Lung (tissue), 12 donors: ENCODE results near the gene TPSD1. TPM values are rescaled to one million over a fixed set of nuclear protein-coding genes. Genes with fewer than 3 reads are reported as not detected.
"Not testable (repeated sequence)": the region's sequence is repeated elsewhere in the genome, so short reads cannot be mapped to it uniquely, and the experiment has no call there.

Source experiments
- ATAC-seq: fragments of 200-7000 bp; cut with Tn5 transposase; one replicate; pipeline ENCODE4 v1.9.1; 2020; ENCODE audit warnings: moderate number of reproducible peaks; ENCODE audit not compliant: insufficient read depth, low FRiP score
- DNase-seq, 3 donors: peaks; one replicate each; pipeline ENCODE4 v3.0.0-alpha.2; 2013 to 2017
- H3K27ac ChIP-seq, 2 donors: one replicate each; pipeline ENCODE4 v1.5.1; 2013; ENCODE audit warnings: mild to moderate bottlenecking in 2 of 2, moderate library complexity in 2 of 2, control low read depth in 1 of 2, inconsistent platforms in 1 of 2, low read depth in 1 of 2, low read length in 1 of 2
- H3K27me3 ChIP-seq, 3 donors: one replicate each; pipeline ENCODE4 v1.5.1; 2013; ENCODE audit warnings: low read length in 2 of 3; ENCODE audit not compliant: control insufficient read depth in 3 of 3, insufficient read depth in 3 of 3
- H3K36me3 ChIP-seq, 4 donors: one replicate each; pipeline ENCODE4 v1.5.1; 2013; ENCODE audit warnings: low read length in 4 of 4, mild to moderate bottlenecking in 1 of 4, moderate library complexity in 1 of 4; ENCODE audit not compliant: control insufficient read depth in 4 of 4, insufficient read depth in 4 of 4
- H3K4me1 ChIP-seq, 5 donors: one replicate each; pipeline ENCODE4 v1.5.1; 2013; ENCODE audit warnings: low read length in 5 of 5, mild to moderate bottlenecking in 2 of 5, moderate library complexity in 1 of 5; ENCODE audit not compliant: control insufficient read depth in 5 of 5, insufficient read depth in 5 of 5
- H3K4me3 ChIP-seq: one replicate; pipeline ENCODE4 v1.5.1; 2013; ENCODE audit warnings: mild to moderate bottlenecking, control low read depth, moderate library complexity
- H3K9ac ChIP-seq, 2 donors: one replicate each; pipeline ENCODE4 v1.5.1; 2013; ENCODE audit warnings: low read length in 2 of 2, control low read depth in 1 of 2; ENCODE audit not compliant: insufficient read depth in 1 of 2
- H3K9me3 ChIP-seq, 4 donors: one replicate each; pipeline ENCODE4 v1.5.1; 2013; ENCODE audit warnings: low read length in 3 of 4, mild to moderate bottlenecking in 1 of 4, moderate library complexity in 1 of 4; ENCODE audit not compliant: control insufficient read depth in 4 of 4, insufficient read depth in 3 of 4
- CTCF ChIP-seq: IDR thresholded peaks from 2 replicates; pipeline ENCODE4 v1.5.1; 2012; ENCODE audit warnings: mild to moderate bottlenecking; ENCODE audit errors: control extremely low read depth, extremely low read depth
- WGBS, 2 donors: extraction: QIAGEN DNeasy Blood & Tissue Kit; methylation state at CpG; one replicate each; pipeline ENCODE4 v1.1.7; 2013; 5-methylcytosine and 5-hydroxymethylcytosine counted together
- polyA plus RNA-seq, 2 donors: library from polyadenylated mRNA; stranded (reverse); fragments of 200-250 nt; gene quantifications; one replicate each; pipeline ENCODE4 v1.2.1, GENCODE V29; 2013
- total RNA-seq, 2 donors: library from RNA; depleted of rRNA in 1 of 2; stranded (reverse); fragments of >200 nt in 1 of 2; gene quantifications; one replicate each; pipeline ENCODE4 v1.2.1, GENCODE V29; 2014 to 2021
- donor health status: control.
- donor health status: control.
- donor health status: Bipolar disorder and iron deficiency.
- donor health status: healthy.
- donor health status: DM: yes; HTN: yes; CAD: no.

Gene TPSD1
- total and polyA plus RNA-seq, 4 donors: 0.54 to 7.0 (median 2.9) TPM; not detected in 1

GRCh38 chr16:1245452-1246020, 10.3 kb upstream of the TPSD1 start:
- 32 to 36% methylated on average over 22 of the region's 22 CpGs for WGBS, 2 donors
- H3K27ac ChIP-seq: no peak overlapping the region
- TF ChIP-seq CTCF: no peak
- ATAC-seq (no peak), DNase-seq (no peak)
- no peaks in the 10 kb centered on the region for H3K36me3 ChIP-seq
- no peak overlapping the region for H3K4me3 ChIP-seq
- peaks cover 0 to 3% (median 0%) of the 10 kb centered on the region in 4 donors for H3K9me3 ChIP-seq
- H3K4me1 ChIP-seq: no peaks in the 10 kb centered on the region
- no peak overlapping the region for H3K9ac ChIP-seq
- peaks cover 0 to 14% (median 0%) of the 10 kb centered on the region in 3 donors for H3K27me3 ChIP-seq

GRCh38 chr16:1247903-1248537, 7.8 kb upstream of the TPSD1 start:
- H3K9me3 ChIP-seq, ATAC-seq, H3K4me1 ChIP-seq, DNase-seq, H3K4me3 ChIP-seq, H3K27ac ChIP-seq, H3K9ac ChIP-seq, H3K36me3 ChIP-seq: not testable (repeated sequence)
- peaks cover 0 to 14% (median 0%) of the 10 kb centered on the region in 3 donors for H3K27me3 ChIP-seq
- WGBS, 2 donors: 90 to 92% methylated on average over 12 to 13 of the region's 14 CpGs

- not testable (repeated sequence) for H3K27ac ChIP-seq, H3K4me1 ChIP-seq, H3K4me3 ChIP-seq, DNase-seq, H3K9me3 ChIP-seq, H3K36me3 ChIP-seq, H3K9ac ChIP-seq
- 66 to 68% methylated on average over 4 to 5 of the region's 43 CpGs for WGBS, 2 donors
- ATAC-seq: peak; percentile 62
- H3K27me3 ChIP-seq: peaks cover 0 to 14% (median 0%) of the 10 kb centered on the region in 3 donors
Measured at GRCh38 chr16:1249031-1249755, 6.7 kb upstream of the TPSD1 start.

- H3K36me3 ChIP-seq, H3K27me3 ChIP-seq, H3K4me3 ChIP-seq, ATAC-seq, H3K4me1 ChIP-seq, H3K27ac ChIP-seq, H3K9ac ChIP-seq, DNase-seq, H3K9me3 ChIP-seq: not testable (repeated sequence)
- WGBS, 2 donors: no CpG with 5 or more reads among the region's 47 CpGs
Measured at GRCh38 chr16:1253701-1254364, 2.0 kb upstream of the TPSD1 start.

- DNase-seq, H3K9ac ChIP-seq, H3K4me1 ChIP-seq, H3K9me3 ChIP-seq, H3K27ac ChIP-seq, H3K36me3 ChIP-seq, H3K4me3 ChIP-seq, ATAC-seq: not testable (repeated sequence)
- peaks cover 1 to 13% (median 4%) of the 10 kb centered on the region in 3 donors for H3K27me3 ChIP-seq
- WGBS, 2 donors: 80 to 88% methylated on average over 2 to 3 of the region's 3 CpGs
Measured at GRCh38 chr16:1254821-1255220, 1.0 kb upstream of the TPSD1 start.

- H3K27ac ChIP-seq, H3K4me1 ChIP-seq, H3K9me3 ChIP-seq, DNase-seq, H3K9ac ChIP-seq, H3K36me3 ChIP-seq, ATAC-seq, H3K4me3 ChIP-seq: not testable (repeated sequence)
- 78 to 80% methylated on average over 22 to 23 of the region's 23 CpGs for WGBS, 2 donors
- peaks cover 6 to 29% (median 14%) of the 10 kb centered on the region in 3 donors for H3K27me3 ChIP-seq
Measured at GRCh38 chr16:1256296-1256873, 516 bp downstream of the TPSD1 start.
